A549 (cell line): Measurements from ENCODE around the gene SMYD4. TPM values are rescaled to one million over a fixed set of nuclear protein-coding genes. Genes with fewer than 3 reads are reported as not detected.
"Not testable (repeated sequence)": the region's sequence is repeated elsewhere in the genome, so short reads cannot be mapped to it uniquely, and the experiment has no call there.

Source experiments
- ATAC-seq, 2 experiments: fragments of 200-7000 bp in 1 of 2; fragments of >200 bp in 1 of 2; cut with Nextera tagmentation in 1 of 2; cut with Tn5 transposase in 1 of 2; 3 replicates each; pipeline versions ENCODE4 v1.8.0 to v1.9.1; 2018 to 2020; ENCODE audit warnings: mild to moderate bottlenecking in 1 of 2, moderate library complexity in 1 of 2
- CTCF ChIA-PET: fragments of 300-600 bp; sonication (Branson Sonifier 250); formaldehyde crosslinking; extraction: SDS; loops from one replicate; lab custom pipeline; 2021; ENCODE audit warnings: antibody characterized with exemption, inconsistent platforms; lab: Yijun Ruan, JAX
- POLR2A ChIA-PET: fragments of 350-600 bp; formaldehyde crosslinking; extraction: SDS; loops from one replicate; lab custom pipeline; 2021; ENCODE audit warnings: antibody characterized with exemption, inconsistent platforms; lab: Yijun Ruan, JAX
- DNase-seq, 2 experiments: peaks; one replicate each; pipeline versions ENCODE4 v3.0.0 to v3.0.0-alpha.2; 2011 to 2016; ENCODE audit warnings: low read depth in 1 of 2, low spot score in 1 of 2
- FAIRE-seq: peaks from 2 replicates; lab custom pipeline; 2011; peaks lifted over from hg19 to GRCh38; lab: Jason Lieb, UNC
- H3K27ac ChIP-seq, 2 experiments: fragments of >200 bp; sonication (Bioruptor Twin); formaldehyde crosslinking; 3 replicates each; pipeline ENCODE4 v1.5.1; 2016 to 2017
- H3K4me1 ChIP-seq: fragments of >200 bp; sonication (Bioruptor Twin); formaldehyde crosslinking; 3 replicates; pipeline ENCODE4 v1.6.1; 2016
- H3K4me2 ChIP-seq: fragments of >200 bp; sonication (Bioruptor Twin); formaldehyde crosslinking; 3 replicates; pipeline ENCODE4 v1.6.1; 2016
- H3K4me3 ChIP-seq: fragments of >200 bp; sonication (Bioruptor Twin); formaldehyde crosslinking; 3 replicates; pipeline ENCODE4 v1.5.1; 2016
- H3K9me3 ChIP-seq: fragments of >200 bp; sonication (Bioruptor Twin); formaldehyde crosslinking; 3 replicates; pipeline ENCODE4 v1.6.1; 2016
- BCL3 ChIP-seq: fragments of >200 bp; sonication (Bioruptor Twin); formaldehyde crosslinking; IDR thresholded peaks from 3 replicates; pipeline ENCODE4 v1.6.1; 2016
- CBX8 ChIP-seq: fragments of 200-600 bp; sonication (generic); IDR thresholded peaks from 2 replicates; pipeline ENCODE4 v1.6.1; 2016
- CEBPB ChIP-seq, 2 experiments: fragments of >200 bp in 1 of 2; sonication (Bioruptor Twin) in 1 of 2; formaldehyde crosslinking in 1 of 2; IDR thresholded peaks; 2 replicates each; pipeline ENCODE4 v1.6.1; 2012 to 2016
- ELK1 ChIP-seq: fragments of 150-350 bp; IDR thresholded peaks from 2 replicates; pipeline ENCODE4 v1.6.1; 2014; ENCODE audit warnings: low read depth, mild to moderate bottlenecking, low read length
- EP300 ChIP-seq, 2 experiments: fragments of >200 bp; sonication (Bioruptor Twin); formaldehyde crosslinking; IDR thresholded peaks; 2 replicates in 1 of 2; 3 replicates in 1 of 2; pipeline ENCODE4 v1.6.1; 2016 to 2017
- FOSB ChIP-seq: fragments of 250-450 bp; sonication (Bioruptor Pico); IDR thresholded peaks from 2 replicates; pipeline ENCODE4 v1.5.0; 2020; ENCODE audit warnings: mild to moderate bottlenecking, moderate library complexity
- FOSL2 ChIP-seq, 2 experiments: fragments of 450-650 bp in 1 of 2; fragments of >200 bp in 1 of 2; sonication (Bioruptor Twin) in 1 of 2; formaldehyde crosslinking; IDR thresholded peaks; 2 replicates each; pipeline versions ENCODE4 v1.5.0 to v1.6.1; 2016 to 2020; ENCODE audit warnings: mild to moderate bottlenecking in 1 of 2, moderate library complexity in 1 of 2
- GATA3 ChIP-seq: IDR thresholded peaks from 2 replicates; pipeline ENCODE4 v1.6.1; 2012; ENCODE audit warnings: borderline replicate concordance
- HDAC2 ChIP-seq: fragments of 200-600 bp; sonication (generic); IDR thresholded peaks from 2 replicates; pipeline ENCODE4 v1.6.1; 2016
- HES2 ChIP-seq: fragments of >200 bp; sonication (Bioruptor Twin); formaldehyde crosslinking; IDR thresholded peaks from 2 replicates; pipeline ENCODE4 v1.6.1; 2016
- HEYL ChIP-seq: fragments of 250-450 bp; sonication (Bioruptor Pico); IDR thresholded peaks from 2 replicates; pipeline ENCODE4 v1.8.0; 2021; ENCODE audit warnings: mild to moderate bottlenecking, moderate library complexity
- MAFK ChIP-seq: fragments of 450-650 bp; IDR thresholded peaks from 2 replicates; pipeline ENCODE4 v1.6.1; 2014; ENCODE audit not compliant: partially characterized antibody
- MYC ChIP-seq: IDR thresholded peaks from 2 replicates; pipeline ENCODE4 v1.6.1; 2012; ENCODE audit warnings: mild to moderate bottlenecking, inconsistent platforms, low read length, improper control_type of control experiment, borderline replicate concordance
- NFE2L2 ChIP-seq: fragments of 150-350 bp; conservative IDR thresholded peaks from 2 replicates; pipeline ENCODE4 v1.6.1; 2014; ENCODE audit warnings: low read length
- POLR2A ChIP-seq: IDR thresholded peaks from 2 replicates; pipeline ENCODE4 v1.6.1; 2012; ENCODE audit warnings: mild to moderate bottlenecking, low read length
- RAD21 ChIP-seq, 2 experiments: fragments of >200 bp in 1 of 2; sonication (Bioruptor Twin) in 1 of 2; formaldehyde crosslinking in 1 of 2; IDR thresholded peaks in 1 of 2; conservative IDR thresholded peaks in 1 of 2; 2 replicates in 1 of 2; 3 replicates in 1 of 2; pipeline ENCODE4 v1.6.1; 2012 to 2018; ENCODE audit warnings: inconsistent platforms in 1 of 2
- RFX5 ChIP-seq: fragments of 450-650 bp; IDR thresholded peaks from 2 replicates; pipeline ENCODE4 v1.7.1; 2014; ENCODE audit warnings: antibody characterized with exemption, mild to moderate bottlenecking, moderate library complexity
- SREBF2 ChIP-seq: fragments of 450-650 bp; IDR thresholded peaks from 2 replicates; pipeline ENCODE4 v1.6.1; 2014; ENCODE audit warnings: mild to moderate bottlenecking, moderate library complexity
- ZFP36 ChIP-seq: fragments of 450-650 bp; IDR thresholded peaks from 2 replicates; pipeline ENCODE4 v1.6.1; 2014; ENCODE audit warnings: borderline replicate concordance; ENCODE audit not compliant: partially characterized antibody
- ZNF302 ChIP-seq: fragments of 250-450 bp; sonication (Bioruptor Pico); IDR thresholded peaks from 2 replicates; pipeline ENCODE4 v1.9.0; 2021; ENCODE audit warnings: inconsistent platforms, mild to moderate bottlenecking, moderate library complexity
- ZSCAN20 ChIP-seq: fragments of 250-450 bp; sonication (Bioruptor Pico); IDR thresholded peaks from 2 replicates; pipeline ENCODE4 v1.8.0; 2022; ENCODE audit warnings: mild to moderate bottlenecking, moderate library complexity
- WGBS: methylation state at CpG from one replicate; pipeline ENCODE4 v1.1.6; 2017; ENCODE audit errors: missing lambda C conversion rate; 5-methylcytosine and 5-hydroxymethylcytosine counted together
- polyA plus RNA-seq, 4 experiments: library from polyadenylated mRNA; depleted of rRNA in 3 of 4; stranded (reverse); fragments of >200 nt; fragmentation: RNase III in 1 of 4; extraction: RNeasy Plus Mini Kit Qiagen cat#74134 plus additional on column Dnase treatment in 1 of 4; gene quantifications; 2 replicates in 3 of 4; 3 replicates in 1 of 4; pipeline ENCODE4 v1.2.3, GENCODE V29; 2011 to 2017
- TF ChIP-seq, protein P1 (sequence below): fragments of 250-450 bp; sonication (Bioruptor Pico); IDR thresholded peaks from 2 replicates; pipeline ENCODE4 v1.5.0; 2021; ENCODE audit warnings: mild to moderate bottlenecking, moderate library complexity, borderline replicate concordance

The SMYD4 gene
- polyA plus RNA-seq, 2 of the 4 experiments (the other 2 are of a cell fraction): 11.1 to 12.1 TPM

DNA sequence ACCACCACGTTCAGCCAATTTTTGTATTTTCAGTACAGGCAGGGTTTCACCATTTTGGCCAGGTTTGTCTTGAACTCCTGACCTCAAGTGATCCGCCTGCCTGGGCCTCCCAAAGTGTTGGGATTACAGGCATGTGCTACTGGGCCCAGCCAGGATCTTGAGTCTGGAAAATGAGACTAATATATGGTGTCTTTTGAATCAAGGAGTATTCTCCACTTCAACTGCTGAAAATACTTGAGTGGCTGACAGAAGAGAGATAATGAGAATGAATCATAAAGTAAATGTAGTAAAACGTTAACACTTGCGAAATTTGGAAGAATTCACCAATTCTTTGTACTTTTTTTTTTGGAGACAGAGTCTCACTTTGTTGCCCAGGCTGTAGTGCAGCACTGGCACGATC lies 16.6 kb downstream of the SMYD4 start:
- no peak for TF ChIP-seq CBX8
- TF ChIP-seq CEBPB (IDR thresholded peaks at IDR 0.05): peak in 1 of 2 experiments; percentile 20; a peak in 1 of 4 replicates
- TF ChIP-seq, protein P1, sequence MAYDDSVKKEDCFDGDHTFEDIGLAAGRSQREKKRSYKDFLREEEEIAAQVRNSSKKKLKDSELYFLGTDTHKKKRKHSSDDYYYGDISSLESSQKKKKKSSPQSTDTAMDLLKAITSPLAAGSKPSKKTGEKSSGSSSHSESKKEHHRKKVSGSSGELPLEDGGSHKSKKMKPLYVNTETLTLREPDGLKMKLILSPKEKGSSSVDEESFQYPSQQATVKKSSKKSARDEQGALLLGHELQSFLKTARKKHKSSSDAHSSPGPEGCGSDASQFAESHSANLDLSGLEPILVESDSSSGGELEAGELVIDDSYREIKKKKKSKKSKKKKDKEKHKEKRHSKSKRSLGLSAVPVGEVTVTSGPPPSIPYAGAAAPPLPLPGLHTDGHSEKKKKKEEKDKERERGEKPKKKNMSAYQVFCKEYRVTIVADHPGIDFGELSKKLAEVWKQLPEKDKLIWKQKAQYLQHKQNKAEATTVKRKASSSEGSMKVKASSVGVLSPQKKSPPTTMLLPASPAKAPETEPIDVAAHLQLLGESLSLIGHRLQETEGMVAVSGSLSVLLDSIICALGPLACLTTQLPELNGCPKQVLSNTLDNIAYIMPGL (CRISPR knock-in tag): no peak
- TF ChIP-seq HDAC2: no peak
- DNase-seq (no peak), ATAC-seq (no peak), FAIRE-seq (no peak)
- CTCF ChIA-PET: interaction anchor here (1.2 kb wide), 2 partner anchors 16 to 49 kb away, joined by 3 to 4 read pairs; no protein-coding TSS in a partner anchor
- H3K4me1 ChIP-seq: peaks cover 12% of the 10 kb centered on the region; the same call in 1 of the 3 replicates
- POLR2A ChIA-PET: interaction anchor here (1.1 kb wide), 1 partner anchor 96 kb away, joined by 3 read pairs; no protein-coding TSS in a partner anchor
- no peaks in the 10 kb centered on the region for H3K9me3 ChIP-seq
- no peak overlapping the region for H3K4me2 ChIP-seq
- WGBS: 69% methylated on average over 5 of the region's 5 CpGs
- no peak overlapping the region for H3K4me3 ChIP-seq
- peak overlapping the region in 1 of 2 experiments; percentile 26; a peak in 1 of 6 replicates for H3K27ac ChIP-seq

- FAIRE-seq (no peak), ATAC-seq (no peak), DNase-seq (no peak)
- ChIA-PET POLR2A (no interaction called here), CTCF (interaction anchor here (0.6 to 2.6 kb wide), 6 partner anchors 13 to 320 kb away, joined by 3 to 10 read pairs (median 3); no protein-coding TSS in a partner anchor)
- H3K4me3 ChIP-seq: no peak overlapping the region
- no peaks in the 10 kb centered on the region for H3K9me3 ChIP-seq
- 91% methylated on average over 20 of the region's 20 CpGs for WGBS
- no peak overlapping the region for H3K27ac ChIP-seq
- H3K4me1 ChIP-seq: peaks cover 12% of the 10 kb centered on the region; the same call in 1 of the 3 replicates
- TF ChIP-seq BCL3 (no peak), FOSL2 (IDR thresholded peaks at IDR 0.05) (no peak), FOSL2 (CRISPR knock-in tag; IDR thresholded peaks at IDR 0.05) (no peak), RAD21 (conservative IDR thresholded peaks at IDR 0.05 in 1 of 2, IDR thresholded peaks at IDR 0.05 in 1 of 2) (no peak), GATA3 (no peak), POLR2A (no peak), HEYL (CRISPR knock-in tag) (no peak), ELK1 (no peak), NFE2L2 (no peak), FOSB (CRISPR knock-in tag) (no peak), SREBF2 (no peak)
- no peak overlapping the region for H3K4me2 ChIP-seq
Measured at GRCh38 chr17:1810450-1811103, 19.1 kb downstream of the SMYD4 start.

- POLR2A ChIA-PET, H3K9me3 ChIP-seq, ATAC-seq, H3K4me3 ChIP-seq, H3K27ac ChIP-seq, DNase-seq, H3K4me2 ChIP-seq, H3K4me1 ChIP-seq, FAIRE-seq: not testable (repeated sequence)
- 96% methylated on average over 8 of the region's 8 CpGs for WGBS
- CTCF ChIA-PET: interaction anchor here (0.6 to 2.6 kb wide), 4 partner anchors 70 to 321 kb away, joined by 3 to 10 read pairs (median 4); no protein-coding TSS in a partner anchor
Measured at GRCh38 chr17:1809815-1810214, 19.9 kb downstream of the SMYD4 start.

- peak; percentile 43 for FAIRE-seq
- CTCF ChIA-PET: interaction anchor here (0.9 to 2.6 kb wide), 3 partner anchors 9 to 88 kb away, joined by 4 to 10 read pairs (median 5); no protein-coding TSS in a partner anchor
Measured at GRCh38 chr17:1808644-1809043, 21.1 kb downstream of the SMYD4 start.

More at GRCh38 chr17:1808644-1809043, 21.1 kb downstream of the SMYD4 start:
- peaks cover 7% of the 10 kb centered on the region; the same call in 1 of the 3 replicates for H3K4me1 ChIP-seq
- ATAC-seq (no peak), DNase-seq (no peak)
- H3K9me3 ChIP-seq: no peaks in the 10 kb centered on the region
- POLR2A ChIA-PET: no interaction called here
- H3K27ac ChIP-seq: no peak overlapping the region
- TF ChIP-seq HES2 (no peak), ZSCAN20 (CRISPR knock-in tag) (no peak), MYC (no peak), ZFP36 (no peak), POLR2A (no peak), FOSB (CRISPR knock-in tag) (no peak), ZNF302 (CRISPR knock-in tag) (no peak), RAD21 (conservative IDR thresholded peaks at IDR 0.05 in 1 of 2, IDR thresholded peaks at IDR 0.05 in 1 of 2) (no peak), EP300 (IDR thresholded peaks at IDR 0.05) (no peak), MAFK (no peak), GATA3 (no peak), RFX5 (no peak)
- H3K4me3 ChIP-seq: no peak overlapping the region
- H3K4me2 ChIP-seq: no peak overlapping the region
- 57% methylated on average over 2 of the region's 2 CpGs for WGBS
